H9 (cell line): ENCODE data around the gene MIB2. TPM values are rescaled to one million over a fixed set of nuclear protein-coding genes. Genes with fewer than 3 reads are reported as not detected.

ENCODE experiments used
- DNase-seq: peaks from one replicate; pipeline ENCODE4 v3.0.0-alpha.2; 2017
- H2AFZ ChIP-seq: one replicate; pipeline ENCODE4 v1.6.1; 2013; ENCODE audit warnings: mild to moderate bottlenecking, low read length, control low read depth, moderate library complexity
- H2AK5ac ChIP-seq: 2 replicates; pipeline ENCODE4 v1.6.1; 2013; ENCODE audit warnings: low read length, control low read depth, mixed read lengths; ENCODE audit not compliant: insufficient read length
- H2BK120ac ChIP-seq: one replicate; pipeline ENCODE4 v1.6.1; 2013; ENCODE audit warnings: low read depth, mild to moderate bottlenecking, low read length, control low read depth, inconsistent platforms; ENCODE audit not compliant: poor library complexity, severe bottlenecking
- H2BK12ac ChIP-seq: 2 replicates; pipeline ENCODE4 v1.6.1; 2013; ENCODE audit warnings: low read length, control low read depth, mixed read lengths, low read depth; ENCODE audit not compliant: insufficient read length
- H2BK15ac ChIP-seq: 2 replicates; pipeline ENCODE4 v1.6.1; 2013; ENCODE audit warnings: low read depth, low read length, control low read depth
- H2BK20ac ChIP-seq: one replicate; pipeline ENCODE4 v1.6.1; 2013; ENCODE audit warnings: low read depth, mild to moderate bottlenecking, low read length, control low read depth, inconsistent platforms; ENCODE audit not compliant: poor library complexity, severe bottlenecking
- H2BK5ac ChIP-seq: 2 replicates; pipeline ENCODE4 v1.6.1; 2013; ENCODE audit warnings: low read length, control low read depth, mixed read lengths; ENCODE audit not compliant: insufficient read length
- H3K14ac ChIP-seq: 2 replicates; pipeline ENCODE4 v1.6.1; 2013; ENCODE audit warnings: low read length, control low read depth; ENCODE audit not compliant: insufficient read depth
- H3K18ac ChIP-seq: 2 replicates; pipeline ENCODE4 v1.6.1; 2013; ENCODE audit warnings: low read depth, mild to moderate bottlenecking, mixed read lengths, low read length, control low read depth; ENCODE audit not compliant: insufficient read length
- H3K23ac ChIP-seq: 2 replicates; pipeline ENCODE4 v1.6.1; 2013; ENCODE audit warnings: low read length, control low read depth, mixed read lengths, low read depth; ENCODE audit not compliant: insufficient read length
- H3K23me2 ChIP-seq: 2 replicates; pipeline ENCODE4 v1.6.1; 2013; ENCODE audit warnings: low read depth, mild to moderate bottlenecking, mixed read lengths, low read length, control low read depth; ENCODE audit not compliant: insufficient read length, poor library complexity, severe bottlenecking
- H3K27ac ChIP-seq: 2 replicates; pipeline ENCODE4 v1.5.1; 2013; ENCODE audit warnings: low read length, control low read depth, mixed read lengths, low read depth; ENCODE audit not compliant: insufficient read length
- H3K27me3 ChIP-seq: 2 replicates; pipeline ENCODE4 v1.6.1; 2013; ENCODE audit warnings: low read length, control low read depth, inconsistent platforms; ENCODE audit not compliant: insufficient read depth
- H3K4ac ChIP-seq: 2 replicates; pipeline ENCODE4 v1.6.1; 2013; ENCODE audit warnings: low read depth, mild to moderate bottlenecking, control low read depth, inconsistent platforms, low read length, moderate library complexity
- H3K4me1 ChIP-seq: 2 replicates; pipeline ENCODE4 v1.6.1; 2013; ENCODE audit warnings: low read length, control low read depth, inconsistent platforms; ENCODE audit not compliant: insufficient read depth
- H3K4me2 ChIP-seq: 2 replicates; pipeline ENCODE4 v1.6.1; 2013; ENCODE audit warnings: low read length, control low read depth, mixed read lengths; ENCODE audit not compliant: insufficient read length, insufficient read depth
- H3K56ac ChIP-seq: 2 replicates; pipeline ENCODE4 v1.6.1; 2013; ENCODE audit warnings: low read depth, mild to moderate bottlenecking, mixed read lengths, low read length, control low read depth; ENCODE audit not compliant: insufficient read length
- H3K79me1 ChIP-seq: 2 replicates; pipeline ENCODE4 v1.6.1; 2013; ENCODE audit warnings: low read depth, mild to moderate bottlenecking, moderate library complexity, low read length, control low read depth, inconsistent platforms; ENCODE audit not compliant: insufficient read depth, poor library complexity, severe bottlenecking
- H3K79me2 ChIP-seq: 2 replicates; pipeline ENCODE4 v1.6.1; 2013; ENCODE audit warnings: low read length, control low read depth, inconsistent platforms; ENCODE audit not compliant: insufficient read depth
- H3K9ac ChIP-seq: 2 replicates; pipeline ENCODE4 v1.6.1; 2013; ENCODE audit warnings: low read length, control low read depth, mixed read lengths; ENCODE audit not compliant: insufficient read length; ENCODE audit errors: extremely low read depth
- H3K9me3 ChIP-seq: one replicate; pipeline ENCODE4 v1.6.1; 2013; ENCODE audit warnings: low read depth, low read length, inconsistent platforms; ENCODE audit not compliant: control insufficient read depth
- H3T11ph ChIP-seq: one replicate; pipeline ENCODE4 v1.6.1; 2013; ENCODE audit warnings: mild to moderate bottlenecking, low read length, control low read depth, inconsistent platforms
- H4K20me1 ChIP-seq: one replicate; pipeline ENCODE4 v1.6.1; 2013; ENCODE audit not compliant: control insufficient read depth, insufficient read length, insufficient read depth
- H4K5ac ChIP-seq: 2 replicates; pipeline ENCODE4 v1.6.1; 2013; ENCODE audit warnings: low read depth, mild to moderate bottlenecking, mixed read lengths, low read length, control low read depth; ENCODE audit not compliant: insufficient read length
- H4K8ac ChIP-seq: replicated peaks from 2 replicates; pipeline ENCODE4 v1.6.1; 2013; ENCODE audit warnings: low read length, control low read depth, mixed read lengths, low read depth; ENCODE audit not compliant: insufficient read length
- H4K91ac ChIP-seq: 2 replicates; pipeline ENCODE4 v1.6.1; 2013; ENCODE audit warnings: low read depth, mild to moderate bottlenecking, moderate library complexity, mixed read lengths, low read length, control low read depth; ENCODE audit not compliant: insufficient read length
- H3K27ac Mint-ChIP-seq, 3 experiments: 2 replicates in 2 of 3; 3 replicates in 1 of 3; pipeline ENCODE4 v1.8.0; 2020 to 2021; ENCODE audit warnings: mixed read lengths in 3 of 3, mild to moderate bottlenecking in 1 of 3, moderate library complexity in 1 of 3
- H3K27me3 Mint-ChIP-seq: 2 replicates; pipeline ENCODE4 v1.8.0; 2021; ENCODE audit warnings: low read depth, mild to moderate bottlenecking, moderate library complexity, mixed read lengths
- H3K36me3 Mint-ChIP-seq, 3 experiments: 2 replicates in 2 of 3; 3 replicates in 1 of 3; pipeline ENCODE4 v1.8.0; 2020 to 2021; ENCODE audit warnings: low read depth in 3 of 3, mixed read lengths in 3 of 3; ENCODE audit not compliant: insufficient read depth in 1 of 3
- H3K4me1 Mint-ChIP-seq, 2 experiments: 2 replicates each; pipeline ENCODE4 v1.8.0; 2020; ENCODE audit warnings: mixed read lengths in 2 of 2
- H3K4me3 Mint-ChIP-seq, 2 experiments: 2 replicates in 1 of 2; 3 replicates in 1 of 2; pipeline ENCODE4 v1.8.0; 2020 to 2021; ENCODE audit warnings: mild to moderate bottlenecking in 2 of 2, mixed read lengths in 2 of 2, moderate library complexity in 1 of 2
- H3K9me3 Mint-ChIP-seq, 2 experiments: 2 replicates in 1 of 2; 3 replicates in 1 of 2; pipeline ENCODE4 v1.8.0; 2020; ENCODE audit warnings: mild to moderate bottlenecking in 2 of 2, mixed read lengths in 2 of 2, moderate library complexity in 1 of 2
- CTCF ChIP-seq: fragments of 200-600 bp; sonication (generic); conservative IDR thresholded peaks from 3 replicates; pipeline ENCODE4 v1.8.0; 2021; ENCODE audit warnings: antibody characterized with exemption, mild to moderate bottlenecking
- WGBS: extraction: QIAGEN DNeasy Blood & Tissue Kit; methylation state at CpG from one replicate; pipeline ENCODE4 v1.1.7; 2013; ENCODE audit warnings: missing lambda C conversion rate, low lambda C conversion rate, mixed read lengths; ENCODE audit not compliant: insufficient read length; ENCODE audit errors: extremely low coverage; 5-methylcytosine and 5-hydroxymethylcytosine counted together
- total RNA-seq: library from RNA; stranded (reverse); gene quantifications from 2 replicates; pipeline ENCODE4 v1.2.1, GENCODE V29; 2021

MIB2 gene
- total RNA-seq, 1 experiment from 2014 or later = 77.8 TPM

DNA sequence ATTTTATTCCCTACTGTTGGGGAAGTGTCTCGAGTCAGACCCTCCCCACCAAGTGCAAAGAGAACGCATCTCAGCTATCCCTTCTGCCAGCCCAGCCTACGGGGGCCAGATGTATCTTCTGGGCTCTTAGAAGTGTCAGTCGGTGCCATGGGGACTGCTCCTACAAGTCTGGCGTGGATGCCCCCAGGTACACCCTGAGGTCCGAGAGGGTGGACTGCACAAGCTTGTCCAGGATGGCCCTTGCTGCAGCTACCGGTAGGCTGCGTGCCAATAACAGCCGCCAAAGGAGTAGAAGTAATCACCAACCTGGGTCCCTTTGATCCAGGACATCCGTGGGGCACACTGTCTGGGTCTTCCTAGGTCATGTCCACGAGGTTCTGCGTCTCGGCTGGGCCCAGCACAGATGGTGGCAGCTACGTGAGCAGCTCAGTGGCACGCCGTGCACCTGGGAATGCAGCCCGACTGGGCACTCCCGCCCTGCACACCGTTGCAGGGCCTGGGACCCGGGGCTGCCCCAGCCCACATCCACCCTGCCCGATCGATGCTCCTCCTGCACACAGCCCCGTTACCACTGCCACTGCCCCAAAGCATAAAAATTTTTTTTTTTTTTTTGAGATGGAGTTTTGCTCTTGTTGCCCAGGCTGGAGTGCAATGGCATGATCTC lies 31.8 kb upstream of the MIB2 start:
- Histone ChIP-seq H3K4ac (no peak overlapping the region), H3K56ac (no peak overlapping the region), H2AFZ (no peak overlapping the region), H2BK5ac (no peak overlapping the region), H4K8ac (no peak overlapping the region), H3K18ac (no peak overlapping the region), H3K14ac (no peak overlapping the region), H2BK20ac (no peak overlapping the region), H4K5ac (no peak overlapping the region), H3K9me3 (no peaks in the 10 kb centered on the region), H2BK15ac (no peak overlapping the region), H2AK5ac (no peak overlapping the region), H3K9ac (no peak overlapping the region), H3K79me1 (no peaks in the 10 kb centered on the region), H3K27me3 (no peaks in the 10 kb centered on the region), H3K4me1 (no peaks in the 10 kb centered on the region), H3K23ac (no peak overlapping the region), H2BK120ac (no peak overlapping the region), H3K4me2 (no peak overlapping the region), H3K23me2 (no peaks in the 10 kb centered on the region), H3T11ph (no peak overlapping the region), H3K27ac (no peak overlapping the region), H2BK12ac (no peak overlapping the region), H4K91ac (no peak overlapping the region), H4K20me1 (no peaks in the 10 kb centered on the region), H3K79me2 (no peaks in the 10 kb centered on the region)
- no peak for DNase-seq
- TF ChIP-seq CTCF = no peak
- no peaks in the 10 kb centered on the region for H3K36me3 Mint-ChIP-seq
- no peaks in the 10 kb centered on the region for H3K9me3 Mint-ChIP-seq
- no CpG with 5 or more reads among the region's 23 CpGs for WGBS
- H3K4me1 Mint-ChIP-seq = peaks cover 7 to 10% of the 10 kb centered on the region in 2 experiments; a peak in 3 of 4 replicates
- peaks cover 61% of the 10 kb centered on the region for H3K27me3 Mint-ChIP-seq
- H3K27ac Mint-ChIP-seq = no peak overlapping the region
- H3K4me3 Mint-ChIP-seq = no peak overlapping the region
